ENCODE measurements around the gene BCAS4. TPM values are rescaled to one million over a fixed set of nuclear protein-coding genes. Genes with fewer than 3 reads are reported as not detected.

Gene BCAS4, protein sequence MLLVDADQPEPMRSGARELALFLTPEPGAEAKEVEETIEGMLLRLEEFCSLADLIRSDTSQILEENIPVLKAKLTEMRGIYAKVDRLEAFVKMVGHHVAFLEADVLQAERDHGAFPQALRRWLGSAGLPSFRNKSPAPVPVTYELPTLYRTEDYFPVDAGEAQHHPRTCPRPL
- 10 to 100 TPM; 23.3 to 25.0 TPM for total RNA-seq
- 29.3 TPM for polyA plus RNA-seq

DNA sequence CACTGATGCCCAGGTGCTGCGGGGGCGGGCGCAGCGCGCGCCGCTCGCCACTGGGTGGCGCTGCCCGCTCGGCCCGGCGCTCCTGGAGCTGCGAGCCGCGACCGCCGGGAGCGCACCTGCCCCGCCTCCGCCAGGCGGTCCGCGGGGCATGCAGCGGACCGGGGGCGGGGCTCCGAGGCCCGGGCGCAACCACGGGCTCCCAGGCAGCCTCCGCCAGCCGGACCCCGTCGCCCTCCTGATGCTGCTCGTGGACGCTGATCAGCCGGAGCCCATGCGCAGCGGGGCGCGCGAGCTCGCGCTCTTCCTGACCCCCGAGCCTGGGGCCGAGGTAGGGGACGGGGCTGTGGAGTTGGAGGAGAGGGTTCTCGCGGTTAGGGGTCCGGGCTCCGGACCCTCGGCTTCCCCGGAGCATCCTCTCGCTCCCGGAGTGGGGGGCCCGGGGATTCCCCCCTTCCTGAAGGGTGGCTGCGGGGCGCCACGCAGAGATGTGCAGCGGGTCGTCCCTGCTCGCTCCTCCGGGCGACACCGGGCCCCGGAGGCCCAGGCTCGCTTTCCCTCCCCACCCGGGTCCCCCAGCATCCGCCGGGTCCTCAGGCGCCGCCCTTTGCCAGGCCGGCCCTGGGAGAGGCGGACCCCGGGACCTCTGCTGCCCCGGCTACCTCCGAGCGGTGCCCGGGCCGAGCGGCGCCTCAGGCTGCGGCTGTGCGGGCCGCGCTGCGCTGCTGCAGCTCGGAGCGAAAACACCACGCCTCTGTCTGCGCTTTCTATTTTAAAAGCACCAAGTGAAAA is at the start of gene BCAS4:
Gene BCAS4, plus strand, starts transcription at position 216 of the 789 bp plus-strand sequence. Its CDS starts 23 bp downstream, at position 239.
- H3K36me3 Mint-ChIP-seq, result peaks cover 0 to 15% (median 2%) of the 10 kb centered on the region in 3 donors
- peak within 1 kb of the TSS; percentile 87 to 93 (median 91) for H3K4me3 Mint-ChIP-seq
- peak within 1 kb of the TSS; percentile 65 to 96 (median 88) for H3K27ac Mint-ChIP-seq
- DNase-seq, result peak; percentile 75 to 89 (median 86)
- no peaks in the 10 kb centered on the region for H3K27me3 Mint-ChIP-seq
- Histone ChIP-seq H3K4me1 (ENCODE audit: insufficient read depth, low read length) (peaks cover 23% of the 10 kb centered on the region), H3K27me3 (ENCODE audit: insufficient read depth, low read length, poor library complexity, severe bottlenecking) (no peaks in the 10 kb centered on the region), H3K27ac (ENCODE audit: low read depth, low read length) (peak within 1 kb of the TSS; percentile 76), H3K9me3 (ENCODE audit: low read length) (no peaks in the 10 kb centered on the region), H3K4me3 (ENCODE audit: low read length) (peak within 1 kb of the TSS; percentile 84), H3K36me3 (ENCODE audit: insufficient read depth, low read length) (peaks cover 4% of the 10 kb centered on the region)
- POLR2A ChIA-PET, result interaction anchor here (0.5 to 2.9 kb wide), 9 partner anchors 12 to 859 kb away, joined by 3 to 72 read pairs (median 7); partner anchors contain the start of genes ADNP, DPM1, MOCS3 and RNF114
- H3K9me3 Mint-ChIP-seq, result no peaks in the 10 kb centered on the region
- CTCF ChIA-PET, result interaction anchor here (0.5 to 12.2 kb wide), 47 partner anchors 9 to 857 kb away, joined by 3 to 278 read pairs (median 6); partner anchors contain the start of genes ADNP, DPM1 and MOCS3
- peaks cover 10 to 42% (median 19%) of the 10 kb centered on the region in 3 donors for H3K4me1 Mint-ChIP-seq

DNA sequence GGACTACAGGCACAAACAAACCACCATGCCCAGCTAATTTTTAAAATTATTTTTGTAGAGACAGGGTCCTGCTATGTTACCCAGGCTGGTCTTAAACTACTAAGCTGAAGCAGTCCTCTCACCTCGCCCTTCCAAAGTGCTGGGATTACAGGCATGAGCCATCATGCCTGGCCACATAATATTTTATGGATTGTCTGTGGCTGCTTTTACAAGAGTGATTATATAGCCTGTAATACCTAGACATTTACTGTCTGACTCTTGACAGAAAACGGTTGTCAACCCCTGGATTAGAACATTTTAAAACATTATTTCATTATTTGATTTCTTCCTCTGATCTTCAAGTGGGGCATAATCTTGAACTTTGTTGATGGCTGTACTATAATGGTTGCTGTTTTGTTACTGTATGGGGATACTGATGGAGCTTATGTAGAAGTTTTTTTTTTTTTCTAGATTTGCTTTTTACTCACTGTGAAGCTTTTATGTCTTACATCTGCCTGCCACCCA is 49.2 kb upstream of the BCAS4 start:
- Mint-ChIP-seq H3K4me3 (no peak overlapping the region), H3K27me3 (no peaks in the 10 kb centered on the region), H3K9me3 (no peaks in the 10 kb centered on the region), H3K4me1 (peaks cover 16 to 20% (median 17%) of the 10 kb centered on the region in 3 donors), H3K27ac (peak overlapping the region in 4 of 8 donors; percentile 5 to 84 (median 19)), H3K36me3 (peaks cover 0 to 49% (median 11%) of the 10 kb centered on the region in 3 donors)
- ChIA-PET CTCF (no interaction called here), POLR2A (no interaction called here)
- no peak overlapping the region for H3K27ac ChIP-seq (ENCODE audit: low read depth, low read length)
- no peaks in the 10 kb centered on the region for H3K4me1 ChIP-seq (ENCODE audit: insufficient read depth, low read length)
- H3K9me3 ChIP-seq (ENCODE audit: low read length), result no peaks in the 10 kb centered on the region
- no peaks in the 10 kb centered on the region for H3K36me3 ChIP-seq (ENCODE audit: insufficient read depth, low read length)
- no peak for DNase-seq
- H3K4me3 ChIP-seq (ENCODE audit: low read length), result no peak overlapping the region
- H3K27me3 ChIP-seq (ENCODE audit: insufficient read depth, low read length, poor library complexity, severe bottlenecking), result no peaks in the 10 kb centered on the region

DNA sequence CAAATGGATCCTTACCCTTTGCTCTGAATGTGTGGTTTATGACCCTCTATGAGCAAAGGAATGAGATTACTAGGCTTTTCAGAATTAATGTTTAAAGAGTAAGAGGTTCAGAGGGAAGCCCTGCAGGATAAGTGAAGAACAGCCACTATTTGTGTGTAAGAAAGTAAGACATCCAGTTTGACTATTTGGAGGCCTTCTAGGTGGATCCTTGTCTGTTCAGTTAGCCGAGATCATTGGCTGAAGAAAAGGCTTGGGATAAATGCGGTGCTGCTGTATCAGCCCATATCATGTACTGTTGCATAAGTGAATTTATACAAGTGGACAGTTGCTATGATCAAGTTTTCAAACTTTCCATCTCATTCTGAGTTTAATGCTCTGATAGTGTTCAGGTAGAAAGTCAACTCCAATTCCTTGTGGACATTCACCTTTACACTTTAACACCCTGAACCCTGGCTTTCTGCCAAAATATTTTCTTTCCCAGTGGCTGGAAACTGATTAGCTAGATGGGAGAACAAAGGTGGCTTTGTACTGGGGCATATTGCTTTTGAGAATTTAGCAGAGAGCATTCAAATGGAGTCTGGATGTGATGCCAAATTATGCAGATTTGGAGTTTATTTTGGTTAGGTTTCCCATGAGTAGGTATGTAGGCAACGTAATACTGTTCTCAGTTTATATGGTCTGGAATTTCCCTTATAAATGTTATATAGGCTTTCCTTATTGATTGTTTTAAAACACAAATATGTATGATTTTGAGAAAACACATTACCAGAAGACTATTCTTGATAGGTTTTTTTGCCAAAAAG is 48.5 kb upstream of the BCAS4 start:
- POLR2A ChIA-PET, result no interaction called here
- no peaks in the 10 kb centered on the region for H3K4me1 ChIP-seq (ENCODE audit: insufficient read depth, low read length)

DNA sequence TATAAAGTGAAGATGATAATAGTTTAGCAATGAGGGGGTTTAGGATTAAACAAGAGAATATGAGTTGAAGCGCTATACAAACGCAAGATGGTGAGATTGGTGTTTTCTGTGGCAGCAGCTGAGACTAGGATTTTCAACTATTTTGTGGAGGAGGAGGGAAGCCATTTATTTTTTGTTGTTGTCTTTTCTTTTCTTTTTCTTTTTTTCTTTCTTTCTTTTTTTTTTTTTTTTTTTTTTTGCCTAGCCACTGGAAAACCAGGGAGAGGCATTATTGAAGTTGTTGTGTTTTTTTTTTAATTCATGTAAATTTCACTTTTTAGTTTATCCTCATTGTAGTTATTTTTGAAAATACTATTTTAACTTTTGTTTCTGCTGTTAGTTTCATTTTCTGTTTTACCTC is 47.6 kb upstream of the BCAS4 start:
- H3K4me3 Mint-ChIP-seq, result peak overlapping the region in 1 of 7 donors; percentile 29
- H3K36me3 ChIP-seq (ENCODE audit: insufficient read depth, low read length), result no peaks in the 10 kb centered on the region
- ChIA-PET CTCF (no interaction called here), POLR2A (no interaction called here)
- no peaks in the 10 kb centered on the region for H3K9me3 Mint-ChIP-seq
- DNase-seq, result no peak
- no peaks in the 10 kb centered on the region for H3K27me3 Mint-ChIP-seq
- H3K4me3 ChIP-seq (ENCODE audit: low read length), result no peak overlapping the region
- H3K27ac ChIP-seq (ENCODE audit: low read depth, low read length), result no peak overlapping the region
- peaks cover 0 to 41% (median 8%) of the 10 kb centered on the region in 3 donors for H3K36me3 Mint-ChIP-seq
- peaks cover 13 to 15% (median 13%) of the 10 kb centered on the region in 3 donors for H3K4me1 Mint-ChIP-seq
- no peaks in the 10 kb centered on the region for H3K4me1 ChIP-seq (ENCODE audit: insufficient read depth, low read length)
- peak overlapping the region in 3 of 8 donors; percentile 10 to 47 (median 14) for H3K27ac Mint-ChIP-seq
- H3K27me3 ChIP-seq (ENCODE audit: insufficient read depth, low read length, poor library complexity, severe bottlenecking), result no peaks in the 10 kb centered on the region
- no peaks in the 10 kb centered on the region for H3K9me3 ChIP-seq (ENCODE audit: low read length)

More for the DNA sequence above, 48.5 kb upstream of the BCAS4 start:
- Histone ChIP-seq H3K4me3 (ENCODE audit: low read length) (no peak overlapping the region), H3K9me3 (ENCODE audit: low read length) (no peaks in the 10 kb centered on the region), H3K27me3 (ENCODE audit: insufficient read depth, low read length, poor library complexity, severe bottlenecking) (no peaks in the 10 kb centered on the region), H3K27ac (ENCODE audit: low read depth, low read length) (no peak overlapping the region), H3K36me3 (ENCODE audit: insufficient read depth, low read length) (no peaks in the 10 kb centered on the region)
- no peaks in the 10 kb centered on the region for H3K27me3 Mint-ChIP-seq
- no peak overlapping the region for H3K4me3 Mint-ChIP-seq
- peak overlapping the region in 3 of 8 donors; percentile 6 to 84 (median 32) for H3K27ac Mint-ChIP-seq
- no peaks in the 10 kb centered on the region for H3K9me3 Mint-ChIP-seq
- DNase-seq, result no peak
- CTCF ChIA-PET, result no interaction called here
- peaks cover 13 to 16% (median 13%) of the 10 kb centered on the region in 3 donors for H3K4me1 Mint-ChIP-seq
- H3K36me3 Mint-ChIP-seq, result peaks cover 0 to 44% (median 9%) of the 10 kb centered on the region in 3 donors

DNA sequence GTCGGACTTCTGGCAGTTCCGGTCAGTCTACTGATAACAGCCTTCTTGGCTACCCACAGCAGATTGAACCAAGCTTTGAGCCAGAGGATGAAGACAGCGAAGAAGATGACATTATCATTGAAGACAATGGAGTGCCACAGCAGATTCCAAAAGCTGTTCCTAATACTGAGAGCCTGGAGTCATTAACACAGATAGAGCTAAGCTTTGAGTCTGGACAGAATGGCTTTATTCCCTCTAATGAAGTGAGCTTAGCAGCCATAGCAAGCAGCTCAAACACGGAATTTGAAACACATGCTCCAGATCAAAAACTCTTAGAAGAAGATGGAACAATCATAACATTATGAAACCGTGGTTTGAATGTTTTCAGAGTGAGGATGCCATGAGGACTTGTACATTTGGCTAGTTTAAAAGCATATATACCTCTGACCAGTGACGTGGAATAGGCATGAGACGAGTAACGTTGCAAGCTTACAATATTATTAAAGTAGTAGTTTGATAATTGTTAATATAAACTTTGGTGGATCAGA is 44.7 kb upstream of the BCAS4 start:
- CTCF ChIA-PET, result interaction anchor here (1.6 to 2.3 kb wide), 5 partner anchors 13 to 246 kb away, joined by 4 to 13 read pairs (median 8); partner anchors contain the start of gene PARD6B
- peaks cover 11 to 13% (median 13%) of the 10 kb centered on the region in 3 donors for H3K4me1 Mint-ChIP-seq
- H3K4me3 ChIP-seq (ENCODE audit: low read length), result no peak overlapping the region
- H3K36me3 Mint-ChIP-seq, result peaks cover 0 to 28% (median 3%) of the 10 kb centered on the region in 3 donors
- no peak overlapping the region for H3K27ac Mint-ChIP-seq
- no peaks in the 10 kb centered on the region for H3K36me3 ChIP-seq (ENCODE audit: insufficient read depth, low read length)
- POLR2A ChIA-PET, result no interaction called here
- no peaks in the 10 kb centered on the region for H3K4me1 ChIP-seq (ENCODE audit: insufficient read depth, low read length)
- H3K27me3 ChIP-seq (ENCODE audit: insufficient read depth, low read length, poor library complexity, severe bottlenecking), result no peaks in the 10 kb centered on the region
- no peak for DNase-seq
- no peak overlapping the region for H3K27ac ChIP-seq (ENCODE audit: low read depth, low read length)
- H3K9me3 Mint-ChIP-seq, result no peaks in the 10 kb centered on the region
- no peaks in the 10 kb centered on the region for H3K9me3 ChIP-seq (ENCODE audit: low read length)
- H3K4me3 Mint-ChIP-seq, result no peak overlapping the region
- H3K27me3 Mint-ChIP-seq, result no peaks in the 10 kb centered on the region

DNA sequence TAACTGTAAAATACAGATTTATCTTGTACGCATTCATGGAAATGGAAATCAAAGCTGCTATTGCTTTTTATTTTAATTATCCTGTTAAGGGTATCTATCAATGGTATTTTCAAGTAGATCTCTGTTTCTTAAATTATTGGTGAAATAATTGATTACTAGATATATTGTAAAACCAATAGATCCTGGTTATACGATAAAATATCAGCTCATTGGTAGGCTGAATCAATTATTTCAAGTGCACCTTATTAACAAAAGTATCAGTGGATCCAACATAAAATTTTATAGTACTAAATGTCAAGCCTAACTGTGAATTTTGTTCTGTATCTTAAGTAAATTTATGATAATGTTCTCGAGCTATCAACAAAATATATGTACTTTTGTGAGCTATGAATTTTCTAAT is 41.7 kb upstream of the BCAS4 start:
- POLR2A ChIA-PET, result no interaction called here
- H3K27ac Mint-ChIP-seq, result no peak overlapping the region

DNA sequence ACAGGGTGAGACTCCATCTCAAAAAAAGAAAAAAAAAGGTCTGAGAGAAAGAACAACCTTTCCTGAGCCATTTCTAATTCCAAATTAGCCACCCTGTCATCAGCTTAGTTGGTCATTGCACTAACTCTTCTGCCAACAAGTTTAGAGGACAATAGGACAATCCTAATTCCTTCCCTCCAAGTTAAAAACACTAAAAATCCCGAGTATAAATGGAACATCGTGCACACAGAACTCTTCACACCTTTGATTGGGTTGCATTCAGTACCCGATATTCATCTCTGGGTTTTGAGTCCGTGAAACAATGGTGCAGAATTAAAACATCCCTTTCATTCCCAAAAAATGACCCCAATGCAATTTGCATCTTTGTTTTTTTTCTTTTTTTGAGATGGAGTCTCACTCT is 40.4 kb upstream of the BCAS4 start:
- POLR2A ChIA-PET, result no interaction called here
- Mint-ChIP-seq H3K27me3 (no peaks in the 10 kb centered on the region), H3K4me1 (no peaks in the 10 kb centered on the region), H3K27ac (no peak overlapping the region), H3K4me3 (no peak overlapping the region), H3K9me3 (no peaks in the 10 kb centered on the region), H3K36me3 (peaks cover 0 to 13% (median 0%) of the 10 kb centered on the region in 3 donors)
- H3K27me3 ChIP-seq (ENCODE audit: insufficient read depth, low read length, poor library complexity, severe bottlenecking), result no peaks in the 10 kb centered on the region
- H3K4me1 ChIP-seq (ENCODE audit: insufficient read depth, low read length), result no peaks in the 10 kb centered on the region
- H3K4me3 ChIP-seq (ENCODE audit: low read length), result no peak overlapping the region
- H3K27ac ChIP-seq (ENCODE audit: low read depth, low read length), result no peak overlapping the region
- H3K9me3 ChIP-seq (ENCODE audit: low read length), result no peaks in the 10 kb centered on the region
- H3K36me3 ChIP-seq (ENCODE audit: insufficient read depth, low read length), result no peaks in the 10 kb centered on the region
- CTCF ChIA-PET, result no interaction called here
- no peak for DNase-seq

More for the DNA sequence above, 41.7 kb upstream of the BCAS4 start:
- Histone ChIP-seq H3K27me3 (ENCODE audit: insufficient read depth, low read length, poor library complexity, severe bottlenecking) (no peaks in the 10 kb centered on the region), H3K27ac (ENCODE audit: low read depth, low read length) (no peak overlapping the region), H3K4me3 (ENCODE audit: low read length) (no peak overlapping the region), H3K36me3 (ENCODE audit: insufficient read depth, low read length) (no peaks in the 10 kb centered on the region), H3K9me3 (ENCODE audit: low read length) (no peaks in the 10 kb centered on the region), H3K4me1 (ENCODE audit: insufficient read depth, low read length) (no peaks in the 10 kb centered on the region)
- H3K9me3 Mint-ChIP-seq, result no peaks in the 10 kb centered on the region
- no peak overlapping the region for H3K4me3 Mint-ChIP-seq
- no peaks in the 10 kb centered on the region for H3K27me3 Mint-ChIP-seq
- H3K4me1 Mint-ChIP-seq, result peaks cover 0 to under 1% (median 0%) of the 10 kb centered on the region in 3 donors
- H3K36me3 Mint-ChIP-seq, result peaks cover 0 to 19% (median 0%) of the 10 kb centered on the region in 3 donors
- no peak for DNase-seq
- CTCF ChIA-PET, result interaction anchor here (0.6 to 1.1 kb wide), 4 partner anchors 20 to 165 kb away, joined by 3 read pairs; no protein-coding TSS in a partner anchor

All from CD8-positive, alpha-beta memory T cell (primary cell).